Jurkat, Clone E6-1 (cell line): ENCODE data around the gene OR51B6.
"Not testable (repeated sequence)": the region's sequence is repeated elsewhere in the genome, so short reads cannot be mapped to it uniquely, and the experiment has no call there.

Source experiments
- DNase-seq: peaks from one replicate; pipeline ENCODE4 v3.0.0-alpha.2; 2011; ENCODE audit warnings: low read depth, low spot score
- H3K4me3 ChIP-seq: 2 replicates; pipeline ENCODE4 v1.5.1; 2011; ENCODE audit warnings: mild to moderate bottlenecking, low read length, control low read depth, moderate library complexity

Gene OR51B6

DNA sequence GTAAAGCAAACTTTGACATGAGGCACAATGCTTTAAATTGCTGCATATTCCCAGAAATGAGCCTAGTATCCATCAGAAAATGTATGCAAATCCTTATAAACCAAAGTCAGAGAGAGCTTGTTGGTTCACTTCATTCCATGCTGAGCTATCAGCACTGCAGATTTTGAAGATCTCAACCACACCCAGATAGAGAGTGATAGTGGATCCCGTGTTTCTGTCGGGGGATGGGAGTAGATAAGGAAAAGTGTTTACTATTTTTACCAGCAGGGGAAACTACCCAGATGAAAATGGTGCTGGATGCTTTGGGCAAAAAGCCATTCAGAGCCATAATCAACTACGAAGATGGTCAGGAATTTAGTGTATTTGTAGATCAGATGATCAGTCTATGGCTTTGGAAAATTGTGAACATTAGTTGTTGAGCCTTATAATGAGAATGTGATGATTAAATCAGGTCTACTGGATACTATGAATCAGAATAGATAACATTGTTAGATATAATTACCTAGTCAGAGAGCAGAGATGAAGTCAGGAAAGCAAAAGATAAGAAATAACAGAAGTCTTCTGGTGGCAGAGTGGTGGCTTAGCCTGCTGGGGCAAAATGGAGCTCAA lies 10.8 kb downstream of the OR51B6 start:
- no peak for DNase-seq
- H3K4me3 ChIP-seq: no peak overlapping the region

DNA sequence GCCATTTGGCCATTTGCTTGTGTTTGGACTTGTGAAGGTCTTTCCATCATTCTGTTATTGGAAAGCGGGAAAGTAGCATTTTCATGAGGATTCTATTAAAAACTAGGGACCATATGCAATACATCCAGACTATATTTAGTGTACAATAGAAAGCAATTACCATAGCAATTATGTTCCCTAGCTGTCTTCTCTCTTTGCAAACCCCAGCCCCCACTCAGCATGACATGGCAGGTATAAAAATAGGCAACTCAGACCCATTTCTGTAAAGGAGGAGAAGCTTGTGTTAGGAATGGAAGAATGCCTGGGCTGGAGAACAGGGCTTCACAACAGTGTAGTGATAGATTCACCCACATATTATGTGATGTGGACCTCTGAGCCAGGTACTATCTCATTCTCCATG lies 12.4 kb downstream of the OR51B6 start:
- no peak overlapping the region for H3K4me3 ChIP-seq
- DNase-seq: no peak

DNA sequence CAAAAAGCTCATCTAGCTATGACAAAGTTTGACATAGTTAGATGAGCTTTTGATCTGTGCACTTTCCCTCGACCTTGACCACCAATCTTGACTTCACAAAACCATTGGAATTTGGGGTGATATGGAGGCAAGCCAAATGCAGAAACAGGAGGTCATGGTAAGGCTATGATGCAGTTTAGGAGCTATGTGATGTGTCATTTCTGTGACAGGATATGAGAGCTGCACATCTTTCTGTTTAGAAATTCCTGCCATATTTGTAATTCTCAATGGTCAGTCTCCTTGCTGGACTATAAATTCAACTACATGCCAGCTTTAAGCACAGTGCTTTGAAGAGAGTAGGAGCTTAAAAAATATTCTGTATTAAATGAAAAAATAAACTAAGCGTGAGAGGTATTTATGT lies 12.9 kb downstream of the OR51B6 start:
- DNase-seq: no peak
- no peak overlapping the region for H3K4me3 ChIP-seq

DNA sequence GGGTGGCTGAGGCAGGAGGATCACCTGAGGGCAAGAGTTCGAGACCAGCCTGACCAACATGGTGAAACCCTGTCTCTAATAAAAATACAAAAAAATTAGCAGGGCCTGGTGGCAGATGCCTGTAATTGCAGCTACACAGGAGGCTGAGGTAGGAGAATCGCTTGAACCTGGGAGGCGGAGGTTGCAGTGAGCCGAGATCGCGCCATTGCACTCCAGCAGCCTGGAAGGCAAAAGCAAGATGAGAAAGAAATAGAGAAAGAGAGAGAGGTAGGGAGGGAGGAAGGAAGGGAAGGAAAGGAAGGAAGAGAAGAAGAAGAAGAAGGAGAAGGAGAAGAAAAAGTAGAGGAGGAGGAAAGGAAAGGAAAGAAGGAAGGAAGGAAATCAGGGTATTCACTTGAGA lies 15.1 kb downstream of the OR51B6 start:
- not testable (repeated sequence) for DNase-seq, H3K4me3 ChIP-seq

DNA sequence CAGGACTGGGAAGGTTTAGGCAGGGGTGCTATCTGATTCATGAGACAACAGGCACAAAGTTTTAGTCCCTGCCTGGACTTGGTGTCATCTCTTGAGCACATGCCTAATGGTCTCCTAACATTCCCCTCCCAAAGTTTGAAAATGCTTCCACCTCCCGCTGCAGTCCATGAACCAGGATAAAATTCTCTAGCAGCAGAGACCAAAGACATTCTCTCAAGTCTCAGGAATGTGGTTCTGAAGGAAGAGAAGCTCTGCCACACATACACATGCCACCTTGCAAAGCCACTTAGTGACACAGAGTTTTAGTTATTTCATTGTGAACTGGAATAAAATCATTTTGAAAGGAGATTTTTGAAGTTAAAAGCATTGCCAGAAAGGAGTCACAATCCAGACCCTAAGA lies 15.5 kb downstream of the OR51B6 start:
- DNase-seq: no peak
- no peak overlapping the region for H3K4me3 ChIP-seq

DNA sequence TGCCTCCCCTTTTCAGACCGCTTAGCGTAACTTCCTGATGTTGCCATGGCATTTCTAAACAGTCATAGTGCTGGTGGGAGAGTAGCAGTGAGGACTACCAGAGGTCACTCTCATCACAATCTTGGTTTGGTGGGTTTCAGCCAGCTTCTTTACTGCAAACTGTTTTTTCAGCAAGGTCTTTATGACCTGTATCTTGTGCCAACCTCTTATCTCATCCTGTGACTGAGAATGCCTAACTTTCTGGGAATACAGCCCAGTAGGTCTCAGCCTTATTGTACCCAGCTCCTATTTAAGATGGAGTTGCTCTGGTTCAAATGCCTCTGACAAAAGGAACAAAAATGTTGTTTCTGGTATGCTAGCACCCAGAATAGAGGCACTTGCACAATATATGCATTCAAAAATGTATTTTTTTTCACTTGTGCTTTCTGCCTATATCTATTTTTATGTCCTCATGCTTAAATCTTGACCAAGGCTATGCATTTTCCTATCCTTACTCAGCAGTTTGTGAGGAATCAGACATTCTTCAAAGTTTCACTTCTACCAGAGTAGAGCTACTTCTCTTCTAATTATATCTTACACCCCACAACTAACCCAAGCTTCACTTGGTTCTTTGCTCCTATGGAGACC lies 16.3 kb downstream of the OR51B6 start:
- no peak overlapping the region for H3K4me3 ChIP-seq

DNA sequence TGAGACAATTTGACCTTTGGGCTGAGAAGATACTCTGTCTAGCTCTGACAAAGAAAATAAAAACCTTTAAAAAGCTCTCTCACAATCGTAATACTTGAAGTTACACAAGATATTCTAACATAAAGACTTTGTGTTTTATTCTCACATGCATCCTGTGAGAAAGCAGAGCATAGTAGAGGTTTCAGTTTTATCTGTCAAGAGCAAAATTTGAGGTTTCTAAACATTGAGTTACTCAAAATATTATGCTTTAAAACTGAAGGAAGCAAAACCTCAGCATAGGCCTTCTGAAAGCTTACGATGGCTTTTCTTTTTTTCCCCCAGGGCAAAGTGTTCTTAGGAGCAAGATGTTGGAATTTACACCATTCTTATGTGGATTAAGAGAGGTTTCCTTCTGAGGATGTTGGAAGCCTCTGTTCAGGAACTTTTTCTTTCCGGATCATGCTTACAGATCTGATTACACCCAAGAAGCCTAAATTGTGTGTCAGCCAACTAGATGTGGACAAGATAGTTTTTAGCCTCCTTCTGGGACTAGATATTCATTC lies 17.3 kb downstream of the OR51B6 start:
- no peak overlapping the region for H3K4me3 ChIP-seq
- DNase-seq: no peak

More for the DNA sequence above, 16.3 kb downstream of the OR51B6 start:
- no peak for DNase-seq

DNA sequence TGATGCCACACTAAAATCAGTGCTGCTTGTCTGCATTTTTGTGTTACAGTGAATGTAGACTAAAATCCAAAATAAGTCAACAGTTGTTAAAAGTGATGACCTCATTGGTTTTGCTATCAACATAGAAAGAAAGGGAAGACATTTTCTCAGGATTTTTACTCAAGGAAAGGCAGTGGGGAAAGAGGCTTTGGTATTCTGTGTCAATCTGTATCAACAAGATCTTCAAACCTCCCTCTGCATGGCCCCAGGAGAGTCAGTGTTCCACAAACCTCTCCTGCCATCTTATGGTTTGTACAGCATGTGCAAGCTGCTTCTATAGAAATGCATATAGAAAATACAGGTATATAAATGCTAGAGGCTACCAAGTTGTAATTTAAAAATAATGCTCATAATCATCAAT lies 18.5 kb downstream of the OR51B6 start:
- DNase-seq: no peak
- no peak overlapping the region for H3K4me3 ChIP-seq

DNA sequence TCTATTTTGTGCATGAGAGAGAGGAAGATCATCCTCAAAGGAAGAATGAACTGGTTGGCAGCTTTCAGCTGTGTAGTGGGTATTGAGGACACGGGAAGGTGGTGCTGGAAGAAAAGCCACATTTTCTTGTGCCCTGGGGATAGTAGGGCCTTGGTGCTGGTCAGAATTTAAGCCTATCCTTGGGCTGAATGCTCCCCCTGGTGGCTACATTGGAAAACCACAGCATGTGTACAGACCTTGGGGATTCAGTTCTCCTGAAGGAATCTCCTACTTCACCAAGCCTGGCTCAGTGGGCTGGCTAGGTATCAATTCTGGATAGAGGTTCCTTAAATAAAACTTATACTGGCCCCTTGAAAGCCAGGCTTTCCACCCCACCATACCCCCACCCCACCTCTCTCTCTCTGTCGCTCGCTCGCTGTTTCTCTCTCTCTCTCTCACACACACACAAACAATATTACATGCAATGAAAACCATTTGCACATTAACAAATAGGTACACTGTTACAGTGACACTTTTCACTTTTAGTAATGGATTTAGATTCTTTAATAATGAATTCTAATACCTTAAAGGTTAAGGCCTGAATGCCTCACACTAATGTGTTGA lies 29.5 kb downstream of the OR51B6 start:
- DNase-seq: peak; percentile 8
- no peak overlapping the region for H3K4me3 ChIP-seq

DNA sequence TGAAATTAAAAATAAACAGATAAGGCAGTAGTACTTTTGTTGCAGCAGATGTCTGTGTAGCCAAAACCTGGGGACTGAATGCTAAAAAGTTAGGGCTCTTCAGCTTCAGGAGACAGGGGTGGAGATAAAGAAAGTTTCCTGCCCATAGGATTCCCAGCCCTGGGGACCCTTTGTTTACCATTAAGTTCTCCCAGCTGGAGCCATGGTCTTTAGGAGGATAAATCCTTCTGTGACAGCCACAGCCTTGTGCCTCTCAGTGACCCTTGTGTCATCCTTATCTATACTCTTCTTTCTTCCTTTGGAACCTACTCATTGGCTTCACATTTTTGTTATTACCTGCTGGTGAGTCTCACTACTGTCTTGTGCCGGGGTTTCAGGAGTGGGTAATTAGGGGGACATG lies 32.3 kb downstream of the OR51B6 start, which contains the start of gene OR51M1:
OR51M1 (plus strand) TSS at position 237 of the 400 bp plus-strand sequence. CDS start 5,587 bp downstream, outside the sequence.
- H3K4me3 ChIP-seq: no peak within 1 kb of the TSS
- DNase-seq: no peak

DNA sequence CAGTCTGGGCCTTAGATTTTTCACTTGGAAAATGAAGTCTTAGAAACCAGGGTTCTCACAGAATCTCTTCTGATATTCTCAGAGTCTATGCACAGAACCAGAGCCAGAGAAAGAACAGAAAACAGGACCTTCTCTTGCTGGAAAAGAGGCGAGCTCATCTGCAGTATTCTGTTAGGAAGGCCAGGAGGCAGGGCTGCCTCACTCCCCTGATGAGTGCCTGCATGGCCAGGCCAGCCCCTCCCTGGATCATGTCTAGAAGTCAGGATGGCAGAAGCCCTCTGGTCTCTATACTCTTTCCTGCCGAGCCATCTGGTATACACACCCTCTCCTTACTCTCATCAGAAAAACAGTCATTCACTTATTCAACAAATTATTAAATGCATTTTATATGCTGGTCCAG lies 33.0 kb downstream of the OR51B6 start:
- DNase-seq: no peak
- H3K4me3 ChIP-seq: no peak overlapping the region

DNA sequence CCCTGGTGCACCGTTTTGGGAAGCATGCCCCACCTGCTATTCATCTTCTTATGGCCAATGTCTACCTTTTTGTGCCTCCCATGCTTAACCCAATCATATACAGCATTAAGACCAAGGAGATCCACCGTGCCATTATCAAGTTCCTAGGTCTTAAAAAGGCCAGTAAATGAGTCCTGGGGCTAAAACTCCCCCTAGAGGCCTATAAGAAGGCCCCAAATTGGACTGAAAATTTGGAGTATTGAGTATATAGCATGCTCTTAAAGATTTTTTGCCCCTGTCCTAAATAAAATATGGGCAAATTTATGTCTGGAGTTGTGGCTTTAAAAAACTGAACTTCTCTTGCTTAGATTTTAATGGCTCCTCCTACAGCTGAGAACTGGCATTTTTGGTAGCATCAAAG lies 38.9 kb downstream of the OR51B6 start:
- DNase-seq: no peak
- no peak overlapping the region for H3K4me3 ChIP-seq

DNA sequence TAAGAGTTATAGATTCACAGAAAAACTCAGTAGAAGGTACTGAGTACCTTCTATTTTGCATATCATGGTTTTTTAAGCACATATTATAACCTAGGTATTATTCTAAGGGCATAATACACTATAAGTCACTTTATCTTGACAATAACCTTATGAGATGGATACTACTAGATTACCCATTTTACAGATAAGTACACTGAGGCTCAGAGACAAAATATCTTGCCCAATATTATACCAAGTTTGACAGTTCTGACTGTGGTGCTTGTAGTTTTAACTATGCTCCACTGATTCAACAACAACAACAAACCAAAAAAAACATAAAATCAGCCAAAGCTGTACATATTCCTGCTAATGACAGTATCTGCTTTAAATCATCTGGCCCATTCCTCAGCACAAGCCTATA lies 42.8 kb downstream of the OR51B6 start:
- no peak overlapping the region for H3K4me3 ChIP-seq
- no peak for DNase-seq

DNA sequence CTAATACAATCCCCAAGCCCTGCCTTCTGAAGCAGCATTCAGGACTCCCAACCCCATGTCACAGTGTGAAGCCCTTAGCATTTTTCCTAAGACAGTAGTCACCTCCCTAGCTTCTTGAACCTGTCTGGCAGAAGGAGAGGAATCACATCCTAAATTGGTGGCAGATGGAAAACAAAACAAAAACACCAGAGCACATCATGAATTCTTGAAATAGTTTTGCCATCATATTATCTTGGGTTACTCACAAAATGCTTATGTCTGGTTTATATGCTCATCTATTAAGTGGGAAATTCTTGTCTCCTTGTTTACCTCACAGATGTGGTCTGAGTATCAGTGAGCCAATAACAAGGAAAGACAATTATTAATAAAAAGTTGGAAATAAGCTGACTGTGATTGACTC lies 47.6 kb downstream of the OR51B6 start:
- no peak overlapping the region for H3K4me3 ChIP-seq

More for the DNA sequence above, 47.6 kb downstream of the OR51B6 start:
- no peak for DNase-seq
